Measurements from ENCODE around the gene GGNBP2. TPM values are rescaled to one million over a fixed set of nuclear protein-coding genes. Genes with fewer than 3 reads are reported as not detected.

GGNBP2 gene
- total RNA-seq, 1 donor, result 68.1 TPM

GRCh38 chr17:36514856-36515255 is 29.9 kb upstream of the GGNBP2 start:
- TF ChIP-seq, protein P1, sequence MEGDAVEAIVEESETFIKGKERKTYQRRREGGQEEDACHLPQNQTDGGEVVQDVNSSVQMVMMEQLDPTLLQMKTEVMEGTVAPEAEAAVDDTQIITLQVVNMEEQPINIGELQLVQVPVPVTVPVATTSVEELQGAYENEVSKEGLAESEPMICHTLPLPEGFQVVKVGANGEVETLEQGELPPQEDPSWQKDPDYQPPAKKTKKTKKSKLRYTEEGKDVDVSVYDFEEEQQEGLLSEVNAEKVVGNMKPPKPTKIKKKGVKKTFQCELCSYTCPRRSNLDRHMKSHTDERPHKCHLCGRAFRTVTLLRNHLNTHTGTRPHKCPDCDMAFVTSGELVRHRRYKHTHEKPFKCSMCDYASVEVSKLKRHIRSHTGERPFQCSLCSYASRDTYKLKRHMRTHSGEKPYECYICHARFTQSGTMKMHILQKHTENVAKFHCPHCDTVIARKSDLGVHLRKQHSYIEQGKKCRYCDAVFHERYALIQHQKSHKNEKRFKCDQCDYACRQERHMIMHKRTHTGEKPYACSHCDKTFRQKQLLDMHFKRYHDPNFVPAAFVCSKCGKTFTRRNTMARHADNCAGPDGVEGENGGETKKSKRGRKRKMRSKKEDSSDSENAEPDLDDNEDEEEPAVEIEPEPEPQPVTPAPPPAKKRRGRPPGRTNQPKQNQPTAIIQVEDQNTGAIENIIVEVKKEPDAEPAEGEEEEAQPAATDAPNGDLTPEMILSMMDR (IDR thresholded peaks at IDR 0.05; ENCODE audit: insufficient read depth, low read length), result no peak
- no peak for DNase-seq (ENCODE audit: low read depth)
- no peak overlapping the region for H3K4me3 ChIP-seq (ENCODE audit: low read depth, low read length)

DNA sequence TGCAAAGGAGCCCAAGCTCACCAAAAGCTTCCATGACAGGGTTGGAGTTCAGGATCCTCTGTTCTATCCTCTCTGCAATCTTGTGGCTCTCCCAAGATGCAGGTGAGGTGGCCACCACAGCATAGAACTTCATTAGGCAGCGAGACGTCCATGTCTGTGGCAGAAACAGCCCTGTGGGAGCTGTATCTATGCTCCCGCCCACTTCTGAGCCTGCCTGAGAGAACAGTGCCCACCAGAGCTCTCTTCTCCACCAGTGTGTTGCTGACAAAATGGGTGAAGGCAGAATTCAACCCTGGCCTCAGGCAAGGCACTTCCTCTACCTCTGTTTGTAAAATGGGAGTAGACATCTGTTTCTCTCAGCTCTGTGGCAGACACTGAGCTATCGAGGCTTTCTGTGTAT is 28.9 kb upstream of the GGNBP2 start:
- DNase-seq (ENCODE audit: low read depth), result no peak
- no peak overlapping the region for H3K4me3 ChIP-seq (ENCODE audit: low read depth, low read length)
- TF ChIP-seq, protein P1 (IDR thresholded peaks at IDR 0.05; ENCODE audit: insufficient read depth, low read length), result no peak

DNA sequence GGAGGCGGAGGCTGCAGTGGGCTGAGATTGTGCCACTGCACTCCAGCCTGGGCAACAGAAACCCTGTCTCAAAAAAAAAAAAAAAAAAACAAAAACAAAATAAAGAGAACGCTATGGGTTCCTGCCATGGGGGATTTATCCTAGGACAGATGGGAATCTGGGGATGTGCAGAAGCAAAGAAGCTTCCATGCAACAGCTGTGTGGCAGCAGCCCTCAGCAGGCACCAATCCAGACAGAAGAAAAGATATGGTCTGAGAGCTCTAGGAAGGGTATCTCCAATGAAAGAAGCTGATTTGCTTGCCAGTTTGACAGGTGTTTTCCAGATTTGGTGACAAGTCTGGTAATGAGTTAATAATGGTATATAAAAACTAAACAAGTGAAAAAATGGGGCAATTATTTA is 21.6 kb upstream of the GGNBP2 start:
- no peak overlapping the region for H3K4me3 ChIP-seq (ENCODE audit: low read depth, low read length)
- TF ChIP-seq, protein P1 (IDR thresholded peaks at IDR 0.05; ENCODE audit: insufficient read depth, low read length), result no peak
- DNase-seq (ENCODE audit: low read depth), result no peak

- TF ChIP-seq, protein P1 (IDR thresholded peaks at IDR 0.05; ENCODE audit: insufficient read depth, low read length), result no peak
- no peak for DNase-seq (ENCODE audit: low read depth)
Measured at GRCh38 chr17:36524428-36524876, 20.3 kb upstream of the GGNBP2 start.

GRCh38 chr17:36525113-36525512 is 19.6 kb upstream of the GGNBP2 start:
- TF ChIP-seq, protein P1 (IDR thresholded peaks at IDR 0.05; ENCODE audit: insufficient read depth, low read length), result no peak
- DNase-seq (ENCODE audit: low read depth), result no peak
- H3K4me3 ChIP-seq (ENCODE audit: low read depth, low read length), result no peak overlapping the region

More at GRCh38 chr17:36524428-36524876, 20.3 kb upstream of the GGNBP2 start:
- no peak overlapping the region for H3K4me3 ChIP-seq (ENCODE audit: low read depth, low read length)

DNA sequence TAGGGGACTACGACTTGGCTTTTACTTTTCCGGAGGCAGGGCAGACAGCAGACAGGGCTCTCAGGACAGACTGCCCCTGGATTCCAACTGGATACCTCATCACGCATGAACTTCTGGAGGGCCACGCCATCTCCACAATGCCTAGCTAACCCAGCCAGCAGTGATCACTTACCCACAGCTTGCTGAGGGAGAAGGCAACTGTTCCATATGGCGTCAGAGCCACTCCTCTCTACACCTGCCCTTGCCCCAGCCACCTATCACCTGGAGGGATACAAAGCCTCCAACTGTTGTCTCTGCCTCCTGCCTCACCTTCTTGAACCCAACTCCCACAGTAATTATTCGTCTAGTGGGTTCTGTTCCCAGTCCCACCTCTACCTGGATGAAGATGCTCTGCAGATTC is 18.8 kb upstream of the GGNBP2 start:
- no peak overlapping the region for H3K4me3 ChIP-seq (ENCODE audit: low read depth, low read length)
- TF ChIP-seq, protein P1 (IDR thresholded peaks at IDR 0.05; ENCODE audit: insufficient read depth, low read length), result no peak
- DNase-seq (ENCODE audit: low read depth), result no peak

- TF ChIP-seq, protein P1 (IDR thresholded peaks at IDR 0.05; ENCODE audit: insufficient read depth, low read length), result no peak
- DNase-seq (ENCODE audit: low read depth), result no peak
- no peak overlapping the region for H3K4me3 ChIP-seq (ENCODE audit: low read depth, low read length)
Measured at GRCh38 chr17:36527621-36528250, 17.0 kb upstream of the GGNBP2 start.
